ENCODE results near the gene PDE6A. TPM values are rescaled to one million over a fixed set of nuclear protein-coding genes. Genes with fewer than 3 reads are reported as not detected.

Gene PDE6A
- total RNA-seq (2022; extraction: Qiagen RNA extraction) = 0.20 to 0.32 TPM (median 0.30 TPM) in 5 replicates

DNA sequence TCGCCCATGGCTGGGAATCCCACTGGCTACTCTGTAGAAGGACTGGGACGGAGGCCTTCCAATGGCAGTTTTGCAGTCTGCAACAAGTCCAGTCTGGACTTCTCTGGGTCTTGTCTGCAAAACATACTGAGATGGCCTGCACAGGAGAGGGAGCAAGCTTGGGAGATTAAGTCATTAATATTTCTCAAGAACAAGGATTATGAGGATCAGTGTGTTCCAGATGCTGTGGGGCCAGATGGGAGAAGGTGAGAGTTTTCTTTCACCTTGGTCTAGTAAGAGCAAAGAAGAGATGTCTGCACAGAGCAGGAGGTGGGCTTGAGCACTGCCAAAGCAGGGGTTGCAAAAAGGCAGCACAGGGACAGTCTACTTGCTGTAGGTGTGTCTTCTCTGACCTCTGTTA, at the start of gene PDE6A:
Gene PDE6A, minus strand, starts transcription at position 128 of the 400 bp plus-strand sequence. Its CDS starts 120 bp downstream, at position 8.

GRCh38 chr5:149960272-149961185, 15.9 kb upstream of the PDE6A start, which contains the start of gene SLC26A2:
Gene SLC26A2, plus strand, starts transcription at chr5:149960758. Its CDS starts 16,895 bp downstream, at chr5:149977653.

Other genes with a start within 250 kb of the PDE6A start
- gene PPARGC1B, start 214.5 kb downstream of the PDE6A start, total RNA-seq (2022; extraction: Qiagen RNA extraction) = 6.4 to 10.3 TPM (median 8.5 TPM) in 5 replicates
- 51.3 to 81.6 TPM (median 74.0 TPM) in 5 replicates for gene SLC26A2, start 16.0 kb upstream of the PDE6A start, total RNA-seq (2022; extraction: Qiagen RNA extraction)
- 5.5 to 6.5 TPM (median 5.8 TPM) in 5 replicates for gene TIGD6, start 55.9 kb upstream of the PDE6A start, total RNA-seq (2022; extraction: Qiagen RNA extraction)
- gene HMGXB3, start 55.9 kb upstream of the PDE6A start, total RNA-seq (2022; extraction: Qiagen RNA extraction) = 27.9 to 37.0 TPM (median 35.0 TPM) in 5 replicates
- 0.09 to 0.35 TPM (median 0.17 TPM) in 5 replicates for gene CSF1R, start 141.8 kb upstream of the PDE6A start, total RNA-seq (2022; extraction: Qiagen RNA extraction)
- 0.14 to 0.27 TPM (median 0.22 TPM) in 5 replicates for gene PDGFRB, start 211.1 kb upstream of the PDE6A start, total RNA-seq (2022; extraction: Qiagen RNA extraction)
- gene CDX1, start 222.0 kb upstream of the PDE6A start, total RNA-seq (2022; extraction: Qiagen RNA extraction) = not detected in 5 replicates
- 0.02 to 0.04 TPM in 2 of 5 replicates, not detected in the others for gene SLC6A7, start 245.3 kb upstream of the PDE6A start, total RNA-seq (2022; extraction: Qiagen RNA extraction)